Activated CD8-positive, alpha-beta memory T cell treated with anti-CD3 and anti-CD28 coated beads, Interleukin-2, amount 10 ng/mL, durations not matched to agents 7 days and 5 days (primary cell): Measurements from ENCODE around the gene GABRG3. TPM values are rescaled to one million over a fixed set of nuclear protein-coding genes. Genes with fewer than 3 reads are reported as not detected.
"Not testable (repeated sequence)": the region's sequence is repeated elsewhere in the genome, so short reads cannot be mapped to it uniquely, and the experiment has no call there.

ENCODE experiments used
- ATAC-seq: fragments of 150-1000 bp; cut with Tn5 transposase; one replicate; pipeline ENCODE4 v1.10.0; 2021; ENCODE audit warnings: moderate library complexity
- CTCF ChIA-PET: fragments of 350-600 bp; sonication (Branson Sonifier 250); formaldehyde crosslinking; loops from one replicate; lab custom pipeline; 2021; ENCODE audit warnings: antibody characterized with exemption; lab: Charles Lee
- DNase-seq: peaks from one replicate; pipeline ENCODE4 v3.0.0-alpha.2; 2020
- H3K27ac Mint-ChIP-seq: one replicate; pipeline ENCODE4 v1.8.0; 2021; ENCODE audit warnings: mild to moderate bottlenecking, mixed read lengths
- H3K27me3 Mint-ChIP-seq: one replicate; pipeline ENCODE4 v1.8.0; 2021; ENCODE audit warnings: mixed read lengths
- H3K36me3 Mint-ChIP-seq: one replicate; pipeline ENCODE4 v1.8.0; 2021; ENCODE audit warnings: mild to moderate bottlenecking, mixed read lengths
- H3K4me1 Mint-ChIP-seq: one replicate; pipeline ENCODE4 v1.8.0; 2021; ENCODE audit warnings: mixed read lengths
- H3K4me3 Mint-ChIP-seq: one replicate; pipeline ENCODE4 v1.8.0; 2021; ENCODE audit warnings: mild to moderate bottlenecking, moderate library complexity, mixed read lengths
- H3K9me3 Mint-ChIP-seq: one replicate; pipeline ENCODE4 v1.8.0; 2022; ENCODE audit warnings: low read depth, mixed read lengths
- total RNA-seq, 2 experiments: library from RNA; stranded (reverse); gene quantifications; one replicate each; pipeline ENCODE4 v1.2.3, GENCODE V29; 2021

GABRG3 gene
- total RNA-seq, 2 experiments from 2014 or later = not detected

- H3K27ac Mint-ChIP-seq = no peak overlapping the region
Observed at GRCh38 chr15:27165590-27165989, 194.6 kb downstream of the GABRG3 start.

DNA sequence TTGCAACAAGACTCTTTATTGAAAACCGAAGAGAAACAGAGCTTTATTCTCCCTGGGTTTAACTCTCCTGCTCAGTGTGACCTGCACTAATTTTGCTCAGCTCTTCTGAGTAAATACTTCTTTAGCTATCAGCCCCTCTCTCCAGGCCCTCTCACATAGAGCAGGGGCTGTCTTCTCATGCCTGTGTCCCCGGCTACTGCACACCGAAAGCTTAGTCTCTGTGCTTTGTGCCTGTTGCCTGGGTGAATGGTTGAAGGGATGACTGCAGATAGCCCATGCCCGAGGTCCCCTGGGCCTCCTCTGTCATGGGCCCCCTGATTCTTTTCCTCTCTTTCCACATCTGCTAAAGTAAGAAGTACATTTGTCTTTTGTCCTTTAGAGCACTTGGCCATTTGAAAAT is 195.9 kb downstream of the GABRG3 start:
- no peaks in the 10 kb centered on the region for H3K27me3 Mint-ChIP-seq
- ATAC-seq = no peak
- no peak overlapping the region for H3K4me3 Mint-ChIP-seq
- DNase-seq = no peak
- peaks cover 18% of the 10 kb centered on the region for H3K9me3 Mint-ChIP-seq
- no peak overlapping the region for H3K27ac Mint-ChIP-seq
- no peaks in the 10 kb centered on the region for H3K36me3 Mint-ChIP-seq
- CTCF ChIA-PET = no interaction called here
- no peaks in the 10 kb centered on the region for H3K4me1 Mint-ChIP-seq

More at GRCh38 chr15:27165590-27165989, 194.6 kb downstream of the GABRG3 start:
- DNase-seq (no peak), ATAC-seq (no peak)
- CTCF ChIA-PET = no interaction called here
- Mint-ChIP-seq H3K4me1 (no peaks in the 10 kb centered on the region), H3K27me3 (no peaks in the 10 kb centered on the region), H3K4me3 (no peak overlapping the region), H3K9me3 (peaks cover 18% of the 10 kb centered on the region), H3K36me3 (no peaks in the 10 kb centered on the region)

- Mint-ChIP-seq H3K4me1 (no peaks in the 10 kb centered on the region), H3K9me3 (peaks cover 16% of the 10 kb centered on the region), H3K27me3 (no peaks in the 10 kb centered on the region), H3K36me3 (no peaks in the 10 kb centered on the region), H3K4me3 (no peak overlapping the region), H3K27ac (no peak overlapping the region)
- no peak for ATAC-seq
- CTCF ChIA-PET = interaction anchor here (0.5 kb wide), 1 partner anchor 32 kb away, joined by 4 read pairs; no protein-coding TSS in a partner anchor
- DNase-seq = no peak
Observed at GRCh38 chr15:27167738-27168137, 196.8 kb downstream of the GABRG3 start.

DNA sequence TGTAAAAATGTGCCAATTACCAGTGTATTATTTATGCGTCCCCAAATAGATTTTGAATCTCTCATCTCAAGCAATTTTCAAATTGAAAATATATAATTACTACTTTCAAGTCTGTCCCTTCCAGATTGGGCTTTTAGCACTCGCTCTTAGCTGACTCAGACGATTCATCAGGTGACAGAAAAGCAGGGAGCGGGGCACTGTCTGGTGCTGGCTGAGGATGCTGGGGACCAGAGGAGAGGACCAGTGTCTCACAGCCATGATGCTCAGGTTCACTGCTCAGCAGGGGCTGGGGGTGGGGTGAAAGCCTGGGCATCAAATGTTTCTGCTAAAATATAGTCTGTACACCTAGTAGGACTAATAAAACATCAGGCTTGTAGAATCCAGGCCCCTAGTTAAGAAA is 199.9 kb downstream of the GABRG3 start:
- Mint-ChIP-seq H3K27ac (no peak overlapping the region), H3K36me3 (no peaks in the 10 kb centered on the region), H3K9me3 (peaks cover 14% of the 10 kb centered on the region), H3K4me1 (no peaks in the 10 kb centered on the region), H3K27me3 (no peaks in the 10 kb centered on the region), H3K4me3 (no peak overlapping the region)
- CTCF ChIA-PET = no interaction called here
- no peak for ATAC-seq
- no peak for DNase-seq

- Mint-ChIP-seq H3K4me1 (no peaks in the 10 kb centered on the region), H3K9me3 (peaks cover 21% of the 10 kb centered on the region), H3K4me3 (no peak overlapping the region), H3K36me3 (no peaks in the 10 kb centered on the region), H3K27ac (no peak overlapping the region), H3K27me3 (no peaks in the 10 kb centered on the region)
- no peak for ATAC-seq
- CTCF ChIA-PET = no interaction called here
- no peak for DNase-seq
Observed at GRCh38 chr15:27172821-27173220, 201.8 kb downstream of the GABRG3 start.

DNA sequence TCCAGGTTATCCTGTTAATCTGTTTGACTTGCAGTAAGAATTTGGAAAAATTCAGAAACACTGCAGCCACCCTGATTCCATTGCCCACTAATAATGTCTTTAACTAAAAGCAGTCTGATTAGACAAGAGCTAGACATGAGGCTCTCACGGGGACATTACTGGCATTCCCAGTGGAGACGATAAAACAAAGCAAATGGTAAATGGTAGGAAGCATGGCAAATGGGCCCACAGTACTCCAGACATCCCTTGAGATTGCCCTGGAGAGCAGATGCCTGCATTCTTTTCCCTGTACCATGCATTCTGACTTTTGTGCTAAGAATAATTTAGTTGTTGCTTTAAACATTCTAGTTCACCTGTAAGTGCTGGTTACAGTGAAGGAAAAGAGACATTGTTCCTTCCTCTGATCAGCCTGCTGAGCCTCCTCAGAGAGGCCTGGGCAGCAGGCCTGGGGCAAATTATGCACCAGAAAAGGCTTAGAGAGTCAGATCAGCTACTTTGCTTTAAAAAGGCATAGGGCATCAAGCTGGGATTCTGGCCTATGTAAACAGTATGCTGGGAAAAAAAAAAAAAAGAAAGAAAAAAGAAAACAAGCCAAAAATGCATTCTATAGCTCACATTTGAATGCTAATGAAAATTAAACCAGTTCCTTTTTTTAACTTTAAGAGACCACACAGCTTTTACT is 204.6 kb downstream of the GABRG3 start:
- Mint-ChIP-seq H3K9me3 (peaks cover 28% of the 10 kb centered on the region), H3K27me3 (no peaks in the 10 kb centered on the region), H3K4me1 (no peaks in the 10 kb centered on the region), H3K4me3 (no peak overlapping the region), H3K36me3 (no peaks in the 10 kb centered on the region), H3K27ac (no peak overlapping the region)
- DNase-seq (no peak), ATAC-seq (no peak)
- CTCF ChIA-PET = no interaction called here

DNA sequence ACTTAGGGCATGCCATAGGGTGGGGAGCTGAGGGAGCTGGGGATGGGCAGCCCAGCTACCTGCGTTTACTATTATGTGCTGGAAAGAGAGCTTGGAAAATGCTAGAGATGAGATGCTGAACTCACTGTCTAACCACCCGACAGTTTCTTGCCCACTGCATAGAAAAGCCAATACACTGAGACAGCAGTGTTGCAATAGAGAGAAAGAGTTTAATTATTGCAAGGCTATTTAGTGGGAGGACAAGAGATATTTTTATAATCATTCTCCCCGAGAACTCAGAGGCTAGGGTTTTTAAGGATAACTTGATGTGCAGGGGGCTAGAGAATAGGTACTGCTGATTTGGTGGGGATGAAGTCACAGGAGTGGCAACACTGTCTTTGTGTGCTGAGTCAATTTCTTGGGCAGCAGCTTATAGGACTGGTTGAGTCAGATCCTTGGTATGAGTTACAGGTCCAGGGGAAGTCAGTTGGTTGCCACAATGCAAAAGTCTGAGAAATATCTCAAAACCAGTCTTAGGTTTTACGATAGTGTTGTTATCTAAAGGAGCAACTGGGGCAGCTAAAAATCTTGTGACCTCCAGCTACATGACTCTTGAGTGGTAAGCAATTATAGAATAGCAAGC is 205.9 kb downstream of the GABRG3 start:
- no peak for DNase-seq
- ATAC-seq = no peak
- Mint-ChIP-seq H3K27me3 (no peaks in the 10 kb centered on the region), H3K36me3 (no peaks in the 10 kb centered on the region), H3K27ac (no peak overlapping the region), H3K4me1 (no peaks in the 10 kb centered on the region), H3K4me3 (no peak overlapping the region), H3K9me3 (peaks cover 29% of the 10 kb centered on the region)
- CTCF ChIA-PET = no interaction called here

DNA sequence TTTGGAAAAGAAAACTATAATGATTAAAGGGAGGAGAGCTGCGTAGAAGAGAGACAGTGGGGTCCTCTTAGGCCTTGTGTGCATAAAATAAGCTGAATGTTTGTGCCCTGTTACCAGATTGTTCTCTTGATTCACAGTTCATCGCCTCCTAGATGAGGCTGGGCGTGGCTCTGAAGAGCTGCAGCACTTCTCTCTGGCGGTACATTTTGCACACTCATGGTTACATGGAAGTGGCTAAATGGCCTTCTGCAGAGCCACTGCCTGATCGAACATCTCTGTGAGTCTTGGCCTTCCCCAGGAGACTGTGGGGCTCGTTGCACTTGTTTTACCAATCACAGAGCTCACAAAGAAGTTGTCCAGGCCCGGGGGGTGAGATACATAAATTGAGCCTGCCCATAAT is 208.8 kb downstream of the GABRG3 start:
- H3K4me3 Mint-ChIP-seq = no peak overlapping the region
- DNase-seq = no peak
- no peak for ATAC-seq
- CTCF ChIA-PET = no interaction called here
- H3K9me3 Mint-ChIP-seq = peaks cover 23% of the 10 kb centered on the region
- no peaks in the 10 kb centered on the region for H3K27me3 Mint-ChIP-seq
- no peaks in the 10 kb centered on the region for H3K4me1 Mint-ChIP-seq
- no peaks in the 10 kb centered on the region for H3K36me3 Mint-ChIP-seq
- no peak overlapping the region for H3K27ac Mint-ChIP-seq

GRCh38 chr15:27182561-27183110 is 211.7 kb downstream of the GABRG3 start:
- H3K4me1 Mint-ChIP-seq = no peaks in the 10 kb centered on the region
- no peaks in the 10 kb centered on the region for H3K36me3 Mint-ChIP-seq
- no peak overlapping the region for H3K4me3 Mint-ChIP-seq
- ATAC-seq = no peak
- H3K27me3 Mint-ChIP-seq = no peaks in the 10 kb centered on the region
- CTCF ChIA-PET = no interaction called here
- no peak for DNase-seq
- no peak overlapping the region for H3K27ac Mint-ChIP-seq
- peaks cover 17% of the 10 kb centered on the region for H3K9me3 Mint-ChIP-seq

DNA sequence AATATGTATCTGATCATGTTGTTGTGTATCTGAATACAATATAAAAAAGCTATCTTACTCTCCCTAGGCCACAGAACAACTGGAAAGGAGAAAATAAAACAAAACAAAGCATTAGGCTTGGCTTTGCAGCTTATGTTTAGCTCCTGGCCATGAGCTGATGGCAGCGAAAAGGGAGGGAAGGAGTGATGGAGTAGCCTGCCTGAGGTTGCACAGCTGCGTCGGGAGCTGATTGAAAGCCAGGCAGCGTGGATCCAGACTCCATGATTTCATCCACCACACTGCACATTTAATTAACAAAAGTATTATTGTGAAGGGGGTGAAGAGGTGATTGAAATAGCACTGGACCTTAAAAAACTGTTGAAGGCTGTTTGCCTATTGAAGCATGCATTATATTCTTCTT is 212.2 kb downstream of the GABRG3 start:
- Mint-ChIP-seq H3K27ac (no peak overlapping the region), H3K36me3 (no peaks in the 10 kb centered on the region), H3K27me3 (no peaks in the 10 kb centered on the region), H3K9me3 (peaks cover 12% of the 10 kb centered on the region), H3K4me3 (no peak overlapping the region), H3K4me1 (no peaks in the 10 kb centered on the region)
- no peak for ATAC-seq
- no peak for DNase-seq
- CTCF ChIA-PET = no interaction called here

DNA sequence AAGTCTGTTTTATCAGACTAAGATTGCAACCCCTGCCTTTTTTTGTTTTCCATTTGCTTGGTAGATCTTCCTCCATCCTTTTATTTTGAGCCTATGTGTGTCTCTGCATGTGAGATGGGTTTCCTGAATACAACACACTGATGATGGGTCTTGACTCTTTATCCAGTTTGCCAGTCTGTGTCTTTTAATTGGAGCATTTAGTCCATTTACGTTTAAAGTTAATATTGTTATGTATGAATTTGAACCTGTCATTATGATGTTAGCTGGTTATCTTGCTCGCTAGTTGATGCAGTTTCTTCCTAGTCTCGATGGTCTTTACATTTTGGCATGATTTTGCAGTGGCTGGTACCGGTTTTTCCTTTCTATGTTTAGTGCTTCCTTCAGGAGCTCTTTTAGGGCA is 220.5 kb downstream of the GABRG3 start:
- CTCF ChIA-PET, H3K36me3 Mint-ChIP-seq, H3K4me3 Mint-ChIP-seq, DNase-seq, H3K9me3 Mint-ChIP-seq, H3K27me3 Mint-ChIP-seq, H3K4me1 Mint-ChIP-seq, H3K27ac Mint-ChIP-seq, ATAC-seq: not testable (repeated sequence)

DNA sequence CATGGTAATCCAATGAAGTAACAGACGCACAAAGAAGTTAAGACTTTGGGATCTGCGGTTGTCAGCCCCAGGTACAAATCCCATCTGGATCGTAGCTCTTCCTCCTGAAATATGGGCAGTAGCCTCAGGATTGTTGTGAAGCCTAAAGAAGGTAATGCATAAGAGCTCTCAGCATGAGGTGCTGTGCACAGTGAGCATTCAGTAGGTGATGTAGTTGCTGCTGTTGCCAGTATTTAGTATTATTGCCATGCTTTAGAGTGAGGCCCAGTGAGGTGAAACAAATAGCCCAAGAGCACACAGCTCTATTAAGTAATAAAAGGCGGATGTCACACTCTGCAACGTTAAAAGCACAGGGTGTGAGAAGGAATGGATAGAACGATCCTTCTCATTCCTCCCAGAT is 225.7 kb downstream of the GABRG3 start:
- H3K4me3 Mint-ChIP-seq = no peak overlapping the region
- H3K27me3 Mint-ChIP-seq = no peaks in the 10 kb centered on the region
- no peaks in the 10 kb centered on the region for H3K4me1 Mint-ChIP-seq
- DNase-seq = no peak
- H3K9me3 Mint-ChIP-seq = peaks cover 10% of the 10 kb centered on the region
- H3K27ac Mint-ChIP-seq = no peak overlapping the region
- CTCF ChIA-PET = no interaction called here
- ATAC-seq = no peak
- no peaks in the 10 kb centered on the region for H3K36me3 Mint-ChIP-seq

GRCh38 chr15:27201425-27201824 is 230.4 kb downstream of the GABRG3 start:
- no peak overlapping the region for H3K27ac Mint-ChIP-seq
- DNase-seq (no peak), ATAC-seq (no peak)
- no peak overlapping the region for H3K4me3 Mint-ChIP-seq
- CTCF ChIA-PET = no interaction called here
- H3K9me3 Mint-ChIP-seq = peaks cover 11% of the 10 kb centered on the region
- H3K27me3 Mint-ChIP-seq = no peaks in the 10 kb centered on the region
- no peaks in the 10 kb centered on the region for H3K36me3 Mint-ChIP-seq
- no peaks in the 10 kb centered on the region for H3K4me1 Mint-ChIP-seq

DNA sequence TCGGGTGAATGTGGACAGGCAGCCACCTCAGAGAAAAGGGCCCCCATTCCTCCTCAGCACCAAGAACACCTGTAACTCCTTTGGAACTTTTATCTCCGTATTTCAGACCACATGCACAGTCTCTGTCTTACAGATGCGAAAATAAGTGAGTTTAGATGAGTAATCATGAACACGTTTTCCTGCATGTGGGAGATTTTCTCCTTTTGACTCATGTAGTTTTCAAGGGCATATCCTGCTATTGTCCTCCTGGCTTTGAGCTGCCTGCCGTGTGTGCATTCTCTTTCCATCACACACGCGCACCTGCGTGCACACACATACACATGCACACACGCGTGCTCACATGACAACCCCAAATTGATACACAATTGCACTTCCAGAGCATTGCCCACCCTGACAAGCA is 239.2 kb downstream of the GABRG3 start:
- Mint-ChIP-seq H3K27me3 (no peaks in the 10 kb centered on the region), H3K4me1 (no peaks in the 10 kb centered on the region), H3K27ac (no peak overlapping the region), H3K9me3 (peaks cover 24% of the 10 kb centered on the region), H3K4me3 (no peak overlapping the region), H3K36me3 (no peaks in the 10 kb centered on the region)
- DNase-seq (no peak), ATAC-seq (no peak)
- CTCF ChIA-PET = no interaction called here
